HG03575 (cell line): ENCODE data around the gene COX7A2L.
"Not testable (repeated sequence)": the region's sequence is repeated elsewhere in the genome, so short reads cannot be mapped to it uniquely, and the experiment has no call there.

ENCODE experiments used
- ATAC-seq: cut with Tn5 transposase; IDR thresholded peaks from one replicate; pipeline ENCODE4 v1.9.1; 2021; ENCODE audit not compliant: unreplicated experiment, insufficient number of reproducible peaks, low FRiP score; ENCODE audit errors: extremely low read depth

The COX7A2L gene

DNA sequence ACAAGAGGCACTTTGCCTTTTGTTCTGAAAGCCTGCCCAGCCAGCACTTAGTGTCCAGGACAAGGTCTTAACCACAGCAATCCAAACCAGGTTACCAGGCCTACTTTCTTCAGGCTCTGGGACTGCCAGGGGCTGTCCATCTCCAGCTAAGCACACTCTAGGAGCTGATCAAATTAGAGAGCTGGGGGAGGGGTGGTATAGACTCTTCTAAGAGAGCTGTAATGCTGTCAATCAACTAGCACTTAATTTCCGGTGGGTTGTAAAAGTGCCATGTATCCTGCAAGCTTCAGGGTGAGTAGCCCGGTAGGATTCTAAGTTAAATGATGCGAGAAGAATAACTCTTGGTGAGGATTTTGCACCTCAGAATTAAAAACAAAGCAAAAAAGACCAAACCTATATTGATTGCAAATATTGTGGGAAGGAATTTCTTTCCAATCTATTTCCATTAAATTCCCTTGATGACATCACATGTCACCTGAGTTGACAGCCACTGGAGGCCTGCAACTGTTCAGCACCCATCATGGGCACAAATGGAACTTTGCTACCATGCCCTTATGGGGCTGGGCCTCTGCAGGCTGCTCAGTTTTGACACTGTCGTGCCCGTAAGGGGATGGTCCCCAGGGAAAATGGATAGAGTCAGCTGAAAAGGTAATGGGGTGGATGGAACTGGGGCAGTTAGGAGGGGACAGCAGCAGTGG, 8.7 kb upstream of the COX7A2L start:
- no peak for ATAC-seq

DNA sequence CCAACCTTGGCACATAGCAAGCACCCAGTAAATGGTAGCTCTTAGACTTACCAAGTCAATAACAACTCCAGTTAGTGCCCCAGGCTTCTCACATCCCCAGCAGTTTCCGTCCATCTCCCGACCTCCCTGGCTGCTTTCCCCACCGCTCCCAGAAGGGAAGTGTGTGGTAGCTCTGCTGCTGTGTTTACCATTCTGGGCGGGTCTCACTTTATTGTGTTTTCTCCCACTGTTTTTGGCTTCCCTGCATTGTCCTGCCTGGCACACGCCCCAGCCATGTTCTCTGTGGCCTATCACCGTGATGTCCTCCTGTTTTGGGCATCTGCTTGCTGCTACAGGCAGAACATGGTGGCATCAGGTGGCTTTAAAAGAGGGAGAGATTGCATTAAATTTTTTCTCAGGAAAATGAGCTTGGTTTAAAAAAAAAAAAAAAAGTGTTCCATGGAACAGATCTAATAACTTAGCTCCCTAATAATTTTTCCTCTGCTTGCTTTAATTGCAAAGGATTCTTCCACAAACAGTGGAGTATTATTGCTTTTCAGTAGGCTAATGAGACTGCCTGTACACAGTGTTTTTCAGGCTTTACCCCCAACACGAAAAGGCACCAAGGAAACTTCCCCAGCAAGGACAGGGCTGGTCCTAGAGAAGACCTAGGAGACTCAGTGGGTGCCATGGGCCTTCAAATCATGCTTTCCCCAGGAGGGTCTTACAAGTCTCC, 8.0 kb upstream of the COX7A2L start:
- no peak for ATAC-seq

DNA sequence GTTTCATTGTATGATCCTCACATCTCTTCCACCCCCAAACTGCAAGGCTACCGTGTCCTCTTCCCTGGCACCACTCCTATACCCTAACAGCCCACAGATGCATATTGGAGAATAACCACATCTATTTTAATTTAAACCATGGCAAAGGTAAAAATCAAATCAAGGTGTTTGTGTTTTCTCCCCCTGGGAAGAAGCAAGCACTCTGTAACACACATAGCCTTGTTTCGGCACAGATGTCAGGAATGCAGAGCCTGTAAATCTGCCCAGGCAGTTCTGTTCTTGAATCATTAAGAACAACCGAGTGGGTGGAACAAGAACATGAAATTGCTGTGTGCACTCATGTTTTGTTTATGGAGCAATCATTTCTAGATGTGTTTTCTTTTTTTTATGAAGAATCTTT, 6.8 kb upstream of the COX7A2L start:
- ATAC-seq = no peak

DNA sequence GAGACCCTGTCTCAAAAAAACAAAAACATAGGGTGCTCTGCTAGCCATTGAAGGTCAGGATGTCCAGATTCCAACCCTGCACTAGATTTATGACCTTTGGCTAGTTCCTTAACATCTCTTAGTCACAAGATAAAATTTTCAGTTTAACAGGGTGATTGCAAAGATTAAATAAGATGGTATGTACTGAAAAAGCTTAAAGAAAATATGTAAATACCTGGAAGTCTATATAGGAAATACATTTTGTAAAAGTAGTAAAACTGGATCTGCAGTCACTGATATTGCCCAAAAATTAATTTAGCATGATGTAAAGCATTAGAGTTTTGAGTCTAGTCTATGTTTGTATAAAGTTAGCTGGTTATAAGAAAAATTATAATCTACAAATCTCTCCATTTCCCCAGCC, 5.4 kb upstream of the COX7A2L start:
- ATAC-seq = no peak

DNA sequence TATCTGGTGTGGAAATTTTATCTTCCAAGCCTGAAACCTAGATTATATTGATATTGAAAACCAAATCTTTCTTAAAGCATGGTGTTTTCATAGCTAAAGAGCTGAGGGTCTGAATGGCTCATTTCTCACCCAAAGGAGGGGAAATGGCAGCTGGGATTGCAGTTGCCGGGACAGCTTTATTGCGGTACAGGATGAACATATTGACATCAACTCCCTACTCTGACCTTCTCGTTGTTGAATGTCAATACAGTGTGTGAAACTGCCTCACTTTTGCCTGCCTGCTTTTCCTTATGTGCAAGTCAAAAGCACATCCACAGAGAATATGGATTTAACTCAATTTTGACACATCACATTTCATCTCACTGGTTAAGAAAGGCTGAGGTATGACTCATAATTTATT, 3.6 kb upstream of the COX7A2L start:
- ATAC-seq = no peak

DNA sequence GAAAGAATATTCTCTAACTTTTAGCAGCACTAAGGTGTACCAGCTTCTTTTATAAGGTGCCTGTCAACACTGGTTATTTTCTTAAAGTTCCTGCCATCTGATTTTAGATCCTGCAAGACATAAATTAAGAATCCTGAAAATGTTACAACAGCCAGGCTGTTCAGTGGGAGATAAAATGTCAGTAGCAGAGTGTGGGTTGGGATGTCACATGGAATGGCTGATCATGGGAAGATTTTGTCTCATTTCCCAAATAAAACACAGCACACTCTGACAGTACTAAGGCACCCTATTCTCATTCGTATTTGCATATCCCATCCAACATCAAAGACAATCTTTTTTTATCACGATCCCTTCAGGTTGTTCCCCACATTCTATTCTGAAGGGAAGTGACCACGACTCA, 2.4 kb upstream of the COX7A2L start:
- ATAC-seq = no peak

DNA sequence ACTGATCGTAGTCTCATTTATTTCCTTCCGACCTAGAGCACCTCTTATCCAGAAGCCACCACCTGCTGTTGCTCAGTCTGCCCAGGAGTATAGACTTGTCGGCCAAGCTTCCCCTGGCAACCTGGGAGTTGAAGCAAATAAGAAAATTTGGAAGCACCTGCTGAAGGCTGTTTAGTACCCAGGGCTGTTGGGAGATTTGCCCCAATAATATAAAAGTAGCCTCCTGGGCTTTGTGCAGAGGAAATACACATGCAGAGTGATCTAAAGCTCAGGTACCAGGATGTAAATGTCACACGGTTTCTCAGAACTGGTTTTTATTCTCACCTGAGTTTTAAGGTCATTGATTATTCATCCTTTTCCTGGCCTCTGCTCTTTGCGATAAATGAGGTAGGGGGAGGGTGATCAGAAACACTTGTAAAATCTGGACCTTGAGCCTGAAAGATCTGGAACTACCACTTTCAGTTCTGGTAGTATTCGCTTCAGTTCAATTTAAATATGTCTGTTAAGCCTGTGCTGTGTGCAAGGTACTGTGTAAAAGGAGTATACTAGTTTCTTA, 789 bp upstream of the COX7A2L start:
- ATAC-seq = no peak

DNA sequence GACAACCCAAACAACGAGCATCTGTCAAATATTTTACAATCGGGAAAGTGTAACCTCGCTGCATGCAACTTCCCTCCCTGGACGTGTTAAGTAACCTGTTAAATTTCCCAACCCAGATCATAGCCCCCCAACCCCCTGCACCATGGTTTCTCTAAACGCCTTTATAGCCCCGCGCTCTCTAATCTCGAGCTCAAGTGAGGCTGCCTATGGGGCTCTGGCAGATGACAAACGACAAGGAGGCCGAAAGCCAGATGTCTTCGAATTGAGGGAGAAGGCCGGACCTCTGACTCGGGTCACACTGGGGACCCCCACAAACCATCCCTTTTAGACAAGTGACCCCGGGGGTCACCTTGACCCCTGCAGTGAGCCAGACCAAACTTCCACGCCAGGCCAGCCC, 526 bp downstream of the COX7A2L start:
- ATAC-seq = no peak

DNA sequence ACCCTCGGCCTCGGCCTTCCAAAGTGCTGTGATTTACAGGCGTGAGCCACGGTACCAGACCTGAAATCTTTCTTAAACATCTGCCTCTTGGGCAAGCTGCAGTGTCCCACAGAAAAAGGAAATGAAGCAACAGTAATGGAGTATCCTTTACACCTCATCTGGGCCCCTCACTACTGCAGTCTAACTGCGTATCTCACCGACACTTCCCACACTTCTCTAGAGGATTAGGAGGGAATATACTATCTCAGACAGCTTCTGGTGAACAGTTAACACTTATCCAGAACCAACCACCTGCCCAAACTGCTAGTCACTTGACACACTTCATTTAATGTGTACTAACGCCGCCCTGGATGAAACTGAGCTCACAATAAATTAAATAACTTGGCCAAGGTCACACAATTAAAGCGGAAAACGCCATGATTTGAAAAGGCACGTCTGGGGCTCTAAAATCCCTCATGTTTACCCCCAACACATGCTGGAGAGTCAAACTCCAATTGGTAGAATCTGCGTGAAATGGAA, 993 bp downstream of the COX7A2L start:
- no peak for ATAC-seq

DNA sequence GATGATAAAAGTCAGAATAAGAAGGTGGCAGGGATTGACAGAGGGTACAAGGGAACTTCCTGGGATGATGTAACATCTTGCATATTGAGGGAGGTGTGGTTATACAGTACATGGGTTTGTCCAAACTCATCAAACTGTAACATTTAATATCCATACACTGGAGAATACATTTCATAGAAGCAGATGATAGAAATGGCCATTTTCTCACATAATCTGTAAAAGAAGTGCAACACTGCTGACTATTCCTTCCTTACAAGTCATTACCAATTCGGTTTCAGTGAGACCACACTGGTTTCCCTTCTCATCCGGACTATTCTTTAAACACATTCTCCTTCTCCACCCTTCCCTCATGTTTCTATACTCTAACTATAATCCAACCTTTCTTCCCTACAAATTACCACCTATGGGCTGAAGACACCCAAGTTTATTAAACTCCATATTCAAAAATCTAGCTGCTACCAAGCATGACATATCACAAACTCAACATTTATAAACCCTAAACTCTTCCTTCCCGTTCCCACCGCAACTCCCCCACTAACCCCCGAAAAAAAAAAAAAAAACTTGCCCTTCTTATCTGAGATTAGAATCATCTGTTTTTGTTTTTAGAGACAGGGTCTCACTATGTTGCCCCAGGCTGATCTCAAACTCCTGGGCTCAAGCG, 1.6 kb downstream of the COX7A2L start:
- ATAC-seq = no peak

DNA sequence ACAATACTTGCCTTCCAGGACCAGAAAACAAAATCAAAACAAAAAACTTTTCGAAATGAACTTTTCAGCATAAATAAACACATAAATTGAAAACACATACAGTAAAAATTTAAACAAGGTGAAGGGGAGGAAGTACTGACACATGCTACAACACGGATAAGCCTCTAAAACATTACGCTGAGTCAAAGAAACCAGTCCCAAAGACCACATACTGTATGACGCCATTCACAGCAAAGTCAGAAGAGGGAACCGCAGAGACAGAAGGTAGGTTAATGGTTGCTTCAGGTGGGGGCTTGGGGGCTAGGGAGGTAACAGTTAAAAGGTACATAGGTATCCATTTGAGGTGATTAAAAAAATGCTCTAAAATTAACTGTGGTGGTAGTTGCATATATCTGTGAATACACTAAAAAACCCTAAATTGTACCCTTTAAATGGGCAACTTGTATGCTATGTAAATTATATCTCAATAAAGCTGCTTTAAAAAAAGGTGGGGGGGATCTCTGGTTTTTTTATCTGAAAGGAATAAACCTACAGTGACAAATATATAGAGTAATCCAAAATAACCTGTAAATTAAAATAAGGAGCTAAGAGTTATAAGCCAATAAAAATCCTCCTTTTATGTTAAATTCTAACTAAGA, 7.1 kb downstream of the COX7A2L start:
- ATAC-seq = no peak

DNA sequence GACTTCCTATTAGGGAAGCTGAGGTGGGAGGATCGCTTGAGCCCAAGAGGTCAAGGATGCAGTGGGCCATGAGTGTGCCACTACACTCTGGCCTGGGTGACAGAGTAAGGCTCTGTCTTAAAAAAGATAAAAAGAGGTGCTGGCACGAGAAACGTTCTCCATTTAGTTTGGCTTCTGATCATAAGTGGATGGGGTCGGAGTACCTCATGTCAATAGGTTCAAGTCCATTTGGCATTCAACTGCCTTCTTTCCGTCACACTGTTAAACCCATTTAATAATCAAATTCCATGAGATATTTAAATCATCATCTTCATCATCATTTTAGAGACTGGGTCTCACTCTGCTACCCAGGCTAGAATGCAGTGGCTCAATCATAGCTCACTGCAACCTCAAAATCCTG, 9.2 kb downstream of the COX7A2L start:
- no peak for ATAC-seq

DNA sequence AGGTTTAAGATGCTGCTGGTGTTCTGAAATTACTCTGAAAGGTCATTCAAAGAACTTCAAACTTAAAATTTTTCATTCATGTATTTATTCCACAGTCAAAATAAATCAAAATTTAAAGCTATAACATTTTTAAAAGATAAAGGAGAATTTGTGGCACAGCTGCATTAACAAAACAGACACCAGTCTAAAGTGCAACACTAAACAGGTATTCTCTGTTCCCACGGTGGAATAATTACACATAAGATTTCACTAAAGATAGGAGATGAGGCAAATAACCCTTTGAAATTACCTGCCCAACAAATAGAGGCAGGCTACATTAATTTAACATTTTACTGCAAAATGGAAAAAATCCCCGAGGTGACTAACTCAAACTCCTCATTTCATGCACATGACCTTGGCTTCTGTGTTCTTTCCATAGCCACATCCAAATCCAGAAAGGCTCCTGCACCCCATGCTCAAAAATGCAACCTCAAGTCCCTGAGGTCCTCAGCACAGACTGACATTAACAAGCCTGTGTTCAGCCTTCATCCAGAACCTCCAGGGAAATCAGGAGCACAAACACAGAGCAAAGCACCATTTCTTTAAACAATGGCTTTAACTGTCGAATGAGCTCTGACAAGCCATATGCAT, 10.5 kb downstream of the COX7A2L start:
- ATAC-seq = no peak

DNA sequence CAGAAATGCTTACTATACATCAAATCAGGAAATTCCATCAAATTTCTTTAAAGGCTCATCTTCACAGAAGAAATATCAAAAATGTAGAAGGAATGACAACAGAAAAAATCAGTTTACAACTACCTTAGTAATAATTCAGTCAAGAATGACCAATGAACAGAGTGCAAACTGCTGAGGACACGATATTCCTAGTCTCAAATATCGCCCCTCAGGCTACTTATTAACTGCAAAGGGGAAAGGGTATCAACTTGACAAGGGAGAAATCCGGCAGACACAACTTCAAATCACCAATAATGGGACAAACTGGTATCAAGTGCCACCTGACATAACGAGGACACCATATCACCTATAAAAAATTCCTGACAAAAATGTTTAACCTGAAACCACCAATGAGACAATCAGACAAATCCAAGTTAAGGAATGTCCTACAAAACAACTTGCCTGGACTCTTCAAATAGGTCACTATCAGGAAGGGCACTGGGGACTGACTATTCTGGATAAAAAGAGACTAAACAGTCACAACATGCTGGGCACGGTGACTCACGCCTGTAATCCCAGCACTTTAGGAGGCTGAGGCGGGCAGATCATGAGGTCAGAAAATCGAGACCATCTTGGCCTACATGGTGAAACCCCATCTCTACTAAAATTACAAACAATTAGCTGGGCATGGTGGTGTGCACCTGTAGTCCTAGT, 12.8 kb downstream of the COX7A2L start:
- no peak for ATAC-seq

DNA sequence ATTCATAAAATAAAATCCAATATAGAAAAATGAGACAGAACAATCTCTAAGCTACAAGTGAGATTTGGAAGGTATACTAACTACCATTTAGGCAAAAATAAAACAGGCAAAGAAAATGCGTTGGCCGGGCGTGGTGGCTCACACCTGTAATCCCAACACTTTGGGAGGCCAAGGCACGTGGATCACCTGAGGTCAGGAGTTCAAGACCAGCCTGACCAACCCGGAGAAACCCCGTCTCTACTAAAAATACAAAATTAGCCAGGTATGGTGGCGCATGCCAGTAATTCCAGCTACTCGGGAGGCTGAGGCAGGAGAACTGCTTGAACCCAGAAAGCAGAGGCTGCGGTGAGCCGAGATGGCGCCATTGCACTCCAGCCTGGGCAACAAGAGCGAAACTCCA, 13.5 kb downstream of the COX7A2L start:
- ATAC-seq = not testable (repeated sequence)

DNA sequence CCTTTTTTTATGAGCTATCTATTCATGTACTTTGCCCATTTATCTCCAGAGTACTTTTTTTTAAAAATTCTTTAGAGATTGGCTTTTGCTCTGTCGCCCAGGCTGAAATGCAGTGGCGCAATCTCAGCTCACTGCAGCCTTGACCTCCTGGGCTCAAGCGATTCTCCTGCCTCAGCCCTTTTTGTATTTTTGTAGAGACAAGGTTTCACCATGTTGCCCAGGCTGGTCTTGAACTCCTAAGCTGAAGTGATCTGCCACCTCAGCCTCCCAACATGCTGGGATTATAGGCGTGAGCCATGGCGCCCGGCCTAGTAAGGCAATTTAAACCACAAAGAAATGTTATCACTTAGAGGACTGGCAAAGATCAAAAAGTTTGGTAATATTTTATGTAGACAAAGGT, 14.2 kb downstream of the COX7A2L start:
- ATAC-seq = not testable (repeated sequence)

DNA sequence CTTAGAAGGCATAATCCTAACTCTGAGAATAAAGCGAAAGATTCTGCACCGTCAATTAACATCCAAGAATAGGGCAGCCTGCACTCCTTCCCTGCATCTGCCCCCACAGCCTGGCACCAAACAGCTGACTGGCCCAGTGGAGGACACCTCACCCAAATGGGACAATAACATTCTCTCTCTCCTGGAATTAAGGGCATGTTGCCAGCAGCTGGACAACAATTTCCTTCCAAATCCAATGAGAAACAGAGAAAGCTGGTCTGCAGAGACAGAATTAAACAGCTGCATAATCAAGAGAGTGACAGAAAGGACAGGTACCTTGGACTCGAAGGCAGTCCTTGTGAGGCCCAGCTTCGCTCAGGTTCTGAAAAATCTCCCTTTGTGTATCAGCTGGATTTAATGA, 15.0 kb downstream of the COX7A2L start:
- ATAC-seq = no peak

DNA sequence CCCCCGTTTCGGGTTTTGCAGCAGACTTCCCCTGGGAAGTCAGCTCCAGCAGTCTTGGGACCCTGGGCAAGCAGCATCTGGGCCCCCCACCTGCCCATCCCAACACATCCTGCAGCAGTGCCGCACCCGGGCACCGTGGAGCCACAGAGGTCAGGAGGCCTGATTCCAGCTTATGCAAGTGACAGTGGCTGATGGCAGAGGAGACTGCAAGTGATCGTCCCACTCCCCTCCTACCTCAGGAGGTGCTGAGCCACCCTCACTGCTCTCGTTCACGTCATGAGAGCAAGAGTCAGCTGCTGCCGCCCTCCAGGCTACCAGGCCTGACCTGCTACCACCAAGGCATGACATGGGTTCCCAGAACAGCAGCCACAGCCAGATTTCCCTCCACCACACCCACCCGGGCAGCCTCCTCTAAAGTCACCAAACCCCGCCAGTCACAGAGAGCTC, 18.2 kb downstream of the COX7A2L start:
- ATAC-seq = no peak
